ENCODE data around the gene RAD51D.

GRCh38 chr17:35130392-35130791, 10.7 kb upstream of the RAD51D start:
- TF ChIP-seq, protein P1, sequence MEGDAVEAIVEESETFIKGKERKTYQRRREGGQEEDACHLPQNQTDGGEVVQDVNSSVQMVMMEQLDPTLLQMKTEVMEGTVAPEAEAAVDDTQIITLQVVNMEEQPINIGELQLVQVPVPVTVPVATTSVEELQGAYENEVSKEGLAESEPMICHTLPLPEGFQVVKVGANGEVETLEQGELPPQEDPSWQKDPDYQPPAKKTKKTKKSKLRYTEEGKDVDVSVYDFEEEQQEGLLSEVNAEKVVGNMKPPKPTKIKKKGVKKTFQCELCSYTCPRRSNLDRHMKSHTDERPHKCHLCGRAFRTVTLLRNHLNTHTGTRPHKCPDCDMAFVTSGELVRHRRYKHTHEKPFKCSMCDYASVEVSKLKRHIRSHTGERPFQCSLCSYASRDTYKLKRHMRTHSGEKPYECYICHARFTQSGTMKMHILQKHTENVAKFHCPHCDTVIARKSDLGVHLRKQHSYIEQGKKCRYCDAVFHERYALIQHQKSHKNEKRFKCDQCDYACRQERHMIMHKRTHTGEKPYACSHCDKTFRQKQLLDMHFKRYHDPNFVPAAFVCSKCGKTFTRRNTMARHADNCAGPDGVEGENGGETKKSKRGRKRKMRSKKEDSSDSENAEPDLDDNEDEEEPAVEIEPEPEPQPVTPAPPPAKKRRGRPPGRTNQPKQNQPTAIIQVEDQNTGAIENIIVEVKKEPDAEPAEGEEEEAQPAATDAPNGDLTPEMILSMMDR (tag by site-specific recombination; IDR thresholded peaks at IDR 0.05): no peak
- no peak for TF ChIP-seq ZNF747 (tag by site-specific recombination; IDR thresholded peaks at IDR 0.05)
- no peak for TF ChIP-seq FEZF1 (tag by site-specific recombination; IDR thresholded peaks at IDR 0.05)
- TF ChIP-seq, protein P2, sequence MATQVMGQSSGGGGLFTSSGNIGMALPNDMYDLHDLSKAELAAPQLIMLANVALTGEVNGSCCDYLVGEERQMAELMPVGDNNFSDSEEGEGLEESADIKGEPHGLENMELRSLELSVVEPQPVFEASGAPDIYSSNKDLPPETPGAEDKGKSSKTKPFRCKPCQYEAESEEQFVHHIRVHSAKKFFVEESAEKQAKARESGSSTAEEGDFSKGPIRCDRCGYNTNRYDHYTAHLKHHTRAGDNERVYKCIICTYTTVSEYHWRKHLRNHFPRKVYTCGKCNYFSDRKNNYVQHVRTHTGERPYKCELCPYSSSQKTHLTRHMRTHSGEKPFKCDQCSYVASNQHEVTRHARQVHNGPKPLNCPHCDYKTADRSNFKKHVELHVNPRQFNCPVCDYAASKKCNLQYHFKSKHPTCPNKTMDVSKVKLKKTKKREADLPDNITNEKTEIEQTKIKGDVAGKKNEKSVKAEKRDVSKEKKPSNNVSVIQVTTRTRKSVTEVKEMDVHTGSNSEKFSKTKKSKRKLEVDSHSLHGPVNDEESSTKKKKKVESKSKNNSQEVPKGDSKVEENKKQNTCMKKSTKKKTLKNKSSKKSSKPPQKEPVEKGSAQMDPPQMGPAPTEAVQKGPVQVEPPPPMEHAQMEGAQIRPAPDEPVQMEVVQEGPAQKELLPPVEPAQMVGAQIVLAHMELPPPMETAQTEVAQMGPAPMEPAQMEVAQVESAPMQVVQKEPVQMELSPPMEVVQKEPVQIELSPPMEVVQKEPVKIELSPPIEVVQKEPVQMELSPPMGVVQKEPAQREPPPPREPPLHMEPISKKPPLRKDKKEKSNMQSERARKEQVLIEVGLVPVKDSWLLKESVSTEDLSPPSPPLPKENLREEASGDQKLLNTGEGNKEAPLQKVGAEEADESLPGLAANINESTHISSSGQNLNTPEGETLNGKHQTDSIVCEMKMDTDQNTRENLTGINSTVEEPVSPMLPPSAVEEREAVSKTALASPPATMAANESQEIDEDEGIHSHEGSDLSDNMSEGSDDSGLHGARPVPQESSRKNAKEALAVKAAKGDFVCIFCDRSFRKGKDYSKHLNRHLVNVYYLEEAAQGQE (tag by site-specific recombination; IDR thresholded peaks at IDR 0.05): no peak
- no peak for TF ChIP-seq AEBP2 (tag by site-specific recombination; IDR thresholded peaks at IDR 0.05; ENCODE audit: borderline replicate concordance)
- TF ChIP-seq TSHZ1 (tag by site-specific recombination; IDR thresholded peaks at IDR 0.05; ENCODE audit: borderline replicate concordance): no peak
